ENCODE measurements around the gene RNF2. TPM values are rescaled to one million over a fixed set of nuclear protein-coding genes. Genes with fewer than 3 reads are reported as not detected.

The RNF2 gene
- total RNA-seq, 1 experiment from 2014 or later = 75.3 TPM

- no peak for DNase-seq
- Histone ChIP-seq H3K14ac (ENCODE audit: insufficient read depth, low read length) (no peak overlapping the region), H2BK120ac (ENCODE audit: low read depth, low read length, poor library complexity, severe bottlenecking) (no peak overlapping the region), H4K5ac (ENCODE audit: insufficient read length, low read depth, low read length) (no peak overlapping the region), H2BK5ac (ENCODE audit: insufficient read length, low read length) (no peak overlapping the region), H3K18ac (ENCODE audit: insufficient read length, low read depth, low read length) (no peak overlapping the region), H3K4ac (ENCODE audit: low read depth, low read length) (no peak overlapping the region), H3K27ac (ENCODE audit: insufficient read length, low read depth, low read length) (no peak overlapping the region), H2AK5ac (ENCODE audit: insufficient read length, low read length) (no peak overlapping the region), H3K9me3 (ENCODE audit: control insufficient read depth, low read depth, low read length) (no peaks in the 10 kb centered on the region), H3K79me2 (ENCODE audit: insufficient read depth, low read length) (no peaks in the 10 kb centered on the region), H3K27me3 (ENCODE audit: insufficient read depth, low read length) (no peaks in the 10 kb centered on the region), H2BK20ac (ENCODE audit: low read depth, low read length, poor library complexity, severe bottlenecking) (no peak overlapping the region), H2BK15ac (ENCODE audit: low read depth, low read length) (no peak overlapping the region), H3K23ac (ENCODE audit: insufficient read length, low read depth, low read length) (no peak overlapping the region), H3K56ac (ENCODE audit: insufficient read length, low read depth, low read length) (no peak overlapping the region), H4K91ac (ENCODE audit: insufficient read length, low read depth, low read length) (no peak overlapping the region), H4K8ac (replicated peaks; ENCODE audit: insufficient read length, low read depth, low read length) (no peak overlapping the region), H3K79me1 (ENCODE audit: insufficient read depth, low read depth, low read length, poor library complexity, severe bottlenecking) (no peaks in the 10 kb centered on the region), H3K23me2 (ENCODE audit: insufficient read length, low read depth, low read length, poor library complexity, severe bottlenecking) (no peaks in the 10 kb centered on the region), H3T11ph (ENCODE audit: low read length) (no peak overlapping the region), H3K9ac (ENCODE audit: extremely low read depth, insufficient read length, low read length) (no peak overlapping the region), H2AFZ (ENCODE audit: low read length) (no peak overlapping the region), H3K4me1 (ENCODE audit: insufficient read depth, low read length) (no peaks in the 10 kb centered on the region), H4K20me1 (ENCODE audit: control insufficient read depth, insufficient read depth, insufficient read length) (no peaks in the 10 kb centered on the region), H3K4me2 (ENCODE audit: insufficient read depth, insufficient read length, low read length) (no peak overlapping the region), H2BK12ac (ENCODE audit: insufficient read length, low read depth, low read length) (no peak overlapping the region)
- Mint-ChIP-seq H3K9me3 (no peaks in the 10 kb centered on the region), H3K4me3 (no peak overlapping the region), H3K4me1 (peaks cover 3% of the 10 kb centered on the region in 2 experiments; a peak in 1 of 4 replicates), H3K27me3 (ENCODE audit: low read depth) (no peaks in the 10 kb centered on the region), H3K27ac (no peak overlapping the region; a peak in 1 of 7 replicates), H3K36me3 (ENCODE audit: insufficient read depth in 1 of 3, low read depth in 3 of 3) (no peaks in the 10 kb centered on the region)
- no CpG with 5 or more reads among the region's 3 CpGs for WGBS (ENCODE audit: extremely low coverage, insufficient read length, low lambda C conversion rate)
- TF ChIP-seq CTCF (conservative IDR thresholded peaks at IDR 0.05) = no peak
Measured at GRCh38 chr1:185017966-185018365, 27.4 kb upstream of the RNF2 start.
